ENCODE data around the gene TMEM198. TPM values are rescaled to one million over a fixed set of nuclear protein-coding genes. Genes with fewer than 3 reads are reported as not detected.
A peak's percentile ranks its signal among the peaks of the same experiment; 100 is the strongest.

TMEM198 gene
- total and polyA plus RNA-seq, 9 of the 15 experiments (the other 6 are each of a cell fraction or from before 2014, with no cell fraction given), result 0.03 to 3.8 (median 1.0) TPM

DNA sequence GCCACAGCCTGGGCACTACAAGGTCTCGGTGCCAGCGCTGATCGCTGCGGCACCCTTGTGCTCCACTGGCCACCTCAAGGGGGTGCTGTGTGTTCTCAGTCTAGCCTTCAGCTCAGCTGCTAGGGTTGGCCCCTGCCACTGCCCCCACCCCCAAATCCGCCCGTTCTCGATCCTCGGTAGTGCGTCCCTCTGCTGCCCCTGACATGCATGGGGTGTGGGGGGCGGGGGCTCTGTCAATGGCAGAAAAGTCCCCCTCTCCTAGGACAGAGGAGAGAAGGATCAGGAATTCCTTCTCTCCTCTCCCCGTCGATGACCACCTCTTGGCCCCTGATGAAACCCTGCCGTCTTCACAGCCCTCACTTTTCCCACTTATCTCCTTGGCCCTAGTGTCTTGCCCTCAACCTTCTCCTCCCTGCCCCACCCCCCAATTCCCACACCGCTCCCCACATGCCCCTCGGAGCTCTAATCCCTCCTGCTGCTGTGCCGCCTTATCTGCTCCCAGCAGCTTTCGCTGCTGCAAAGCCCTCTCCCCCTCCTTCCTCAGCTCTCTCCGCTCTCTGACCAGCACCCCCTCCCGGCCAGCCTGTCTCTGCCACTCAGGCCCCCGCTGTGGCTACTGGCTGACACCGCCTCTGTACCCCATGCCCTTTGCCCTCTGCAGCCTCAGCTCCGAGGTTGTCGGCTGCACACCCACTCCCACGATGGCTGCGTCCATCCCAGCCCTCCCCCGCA is 33.9 kb upstream of the TMEM198 start (continued):
- no peak for TF ChIP-seq ZBTB12 (CRISPR knock-in tag; IDR thresholded peaks at IDR 0.05)
- 0 out of 2 replicates have a peak, but pooled peaks have one; percentile 64 for TF ChIP-seq PYGO2 (tag; IDR thresholded peaks at IDR 0.05)
- TF ChIP-seq, protein P1, sequence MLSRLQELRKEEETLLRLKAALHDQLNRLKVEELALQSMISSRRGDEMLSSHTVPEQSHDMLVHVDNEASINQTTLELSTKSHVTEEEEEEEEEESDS (CRISPR knock-in tag; IDR thresholded peaks at IDR 0.05), result no peak
- TF ChIP-seq ZNF766 (CRISPR knock-in tag; conservative IDR thresholded peaks at IDR 0.05), result peak; percentile 63
- TF ChIP-seq BACH1 (tag; IDR thresholded peaks at IDR 0.05), result no peak
- TF ChIP-seq POLR2G (IDR thresholded peaks at IDR 0.05; ENCODE audit: low read depth, low read length), result peak; percentile 64
- no peak for TF ChIP-seq CBX8 (IDR thresholded peaks at IDR 0.05; ENCODE audit: borderline replicate concordance, extremely low read depth, low read depth, low read length, poor library complexity, severe bottlenecking)
- no peak for TF ChIP-seq MCM7 (IDR thresholded peaks at IDR 0.05)
- no peak for TF ChIP-seq ZNF143 (CRISPR knock-in tag; IDR thresholded peaks at IDR 0.05)
- no peak for TF ChIP-seq DNMT1 (IDR thresholded peaks at IDR 0.05)
- no peak for TF ChIP-seq FOXJ3 (CRISPR knock-in tag; IDR thresholded peaks at IDR 0.05)
- peak; percentile 39 for TF ChIP-seq CHD4 (IDR thresholded peaks at IDR 0.05; ENCODE audit: insufficient read depth, insufficient replicate concordance, low read depth, low read length, poor library complexity, severe bottlenecking)
- no peak for TF ChIP-seq ZNF444 (CRISPR knock-in tag; IDR thresholded peaks at IDR 0.05)
- TF ChIP-seq, protein P2, sequence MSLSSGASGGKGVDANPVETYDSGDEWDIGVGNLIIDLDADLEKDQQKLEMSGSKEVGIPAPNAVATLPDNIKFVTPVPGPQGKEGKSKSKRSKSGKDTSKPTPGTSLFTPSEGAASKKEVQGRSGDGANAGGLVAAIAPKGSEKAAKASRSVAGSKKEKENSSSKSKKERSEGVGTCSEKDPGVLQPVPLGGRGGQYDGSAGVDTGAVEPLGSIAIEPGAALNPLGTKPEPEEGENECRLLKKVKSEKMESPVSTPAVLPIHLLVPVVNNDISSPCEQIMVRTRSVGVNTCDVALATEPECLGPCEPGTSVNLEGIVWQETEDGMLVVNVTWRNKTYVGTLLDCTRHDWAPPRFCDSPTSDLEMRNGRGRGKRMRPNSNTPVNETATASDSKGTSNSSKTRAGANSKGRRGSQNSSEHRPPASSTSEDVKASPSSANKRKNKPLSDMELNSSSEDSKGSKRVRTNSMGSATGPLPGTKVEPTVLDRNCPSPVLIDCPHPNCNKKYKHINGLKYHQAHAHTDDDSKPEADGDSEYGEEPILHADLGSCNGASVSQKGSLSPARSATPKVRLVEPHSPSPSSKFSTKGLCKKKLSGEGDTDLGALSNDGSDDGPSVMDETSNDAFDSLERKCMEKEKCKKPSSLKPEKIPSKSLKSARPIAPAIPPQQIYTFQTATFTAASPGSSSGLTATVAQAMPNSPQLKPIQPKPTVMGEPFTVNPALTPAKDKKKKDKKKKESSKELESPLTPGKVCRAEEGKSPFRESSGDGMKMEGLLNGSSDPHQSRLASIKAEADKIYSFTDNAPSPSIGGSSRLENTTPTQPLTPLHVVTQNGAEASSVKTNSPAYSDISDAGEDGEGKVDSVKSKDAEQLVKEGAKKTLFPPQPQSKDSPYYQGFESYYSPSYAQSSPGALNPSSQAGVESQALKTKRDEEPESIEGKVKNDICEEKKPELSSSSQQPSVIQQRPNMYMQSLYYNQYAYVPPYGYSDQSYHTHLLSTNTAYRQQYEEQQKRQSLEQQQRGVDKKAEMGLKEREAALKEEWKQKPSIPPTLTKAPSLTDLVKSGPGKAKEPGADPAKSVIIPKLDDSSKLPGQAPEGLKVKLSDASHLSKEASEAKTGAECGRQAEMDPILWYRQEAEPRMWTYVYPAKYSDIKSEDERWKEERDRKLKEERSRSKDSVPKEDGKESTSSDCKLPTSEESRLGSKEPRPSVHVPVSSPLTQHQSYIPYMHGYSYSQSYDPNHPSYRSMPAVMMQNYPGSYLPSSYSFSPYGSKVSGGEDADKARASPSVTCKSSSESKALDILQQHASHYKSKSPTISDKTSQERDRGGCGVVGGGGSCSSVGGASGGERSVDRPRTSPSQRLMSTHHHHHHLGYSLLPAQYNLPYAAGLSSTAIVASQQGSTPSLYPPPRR (CRISPR knock-in tag; IDR thresholded peaks at IDR 0.05; ENCODE audit: borderline replicate concordance), result no peak; the same call in 1 of the 2 replicates
- peak; percentile 75 for TF ChIP-seq CTBP1 (IDR thresholded peaks at IDR 0.05; ENCODE audit: borderline replicate concordance)
- TF ChIP-seq POLR2AphosphoS2 (IDR thresholded peaks at IDR 0.05; ENCODE audit: low read length), result no peak
- TF ChIP-seq ARID3B (CRISPR knock-in tag; IDR thresholded peaks at IDR 0.05; ENCODE audit: borderline replicate concordance), result no peak
- no peak for TF ChIP-seq ZNF699 (CRISPR knock-in tag; IDR thresholded peaks at IDR 0.05; ENCODE audit: insufficient replicate concordance)
- no peak for TF ChIP-seq HIVEP1 (CRISPR knock-in tag; IDR thresholded peaks at IDR 0.05)
- no peak for TF ChIP-seq ESRRB (CRISPR knock-in tag; IDR thresholded peaks at IDR 0.05; ENCODE audit: borderline replicate concordance)

All from K562 (cell line).